ENCODE data around the gene HMX1.

HMX1 gene

DNA sequence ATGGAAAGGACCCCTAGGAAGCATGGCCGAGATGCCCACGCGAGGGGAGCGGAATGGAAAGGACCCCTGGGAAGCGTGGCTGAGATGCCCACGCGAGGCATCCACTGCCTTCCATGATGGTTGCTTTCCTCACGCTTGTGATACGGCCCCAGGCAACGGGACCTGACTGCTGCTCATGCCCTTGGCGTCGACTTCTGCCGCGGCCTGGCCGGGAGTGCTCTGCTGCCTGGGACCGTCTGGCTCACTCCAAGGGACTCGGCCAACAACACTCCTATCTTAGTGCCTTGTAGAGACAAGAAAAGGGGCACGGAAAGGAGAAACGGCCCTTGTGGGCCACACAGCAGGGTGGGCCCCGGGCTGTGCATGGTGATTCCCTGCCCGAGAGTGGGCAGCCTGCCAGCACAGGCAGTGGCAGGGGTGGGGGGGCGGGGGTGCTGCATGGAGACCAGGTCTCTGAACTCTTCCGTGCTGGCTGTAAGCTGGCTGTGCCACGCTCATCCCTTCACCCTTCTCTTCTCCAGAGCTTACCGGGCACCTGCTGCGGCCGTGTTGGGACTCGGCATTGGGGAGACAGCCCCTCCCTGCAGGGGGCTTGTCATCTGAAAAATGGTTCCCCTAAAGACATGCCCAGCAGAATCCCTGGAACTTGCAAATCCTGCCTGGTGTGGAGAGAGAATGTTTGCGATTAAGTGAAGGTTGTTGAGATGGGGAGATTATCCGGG is 38.6 kb upstream of the HMX1 start:
- in situ Hi-C loops (cut with HindIII; ENCODE audit: low sequenced_read_pairs), result no loop called here

DNA sequence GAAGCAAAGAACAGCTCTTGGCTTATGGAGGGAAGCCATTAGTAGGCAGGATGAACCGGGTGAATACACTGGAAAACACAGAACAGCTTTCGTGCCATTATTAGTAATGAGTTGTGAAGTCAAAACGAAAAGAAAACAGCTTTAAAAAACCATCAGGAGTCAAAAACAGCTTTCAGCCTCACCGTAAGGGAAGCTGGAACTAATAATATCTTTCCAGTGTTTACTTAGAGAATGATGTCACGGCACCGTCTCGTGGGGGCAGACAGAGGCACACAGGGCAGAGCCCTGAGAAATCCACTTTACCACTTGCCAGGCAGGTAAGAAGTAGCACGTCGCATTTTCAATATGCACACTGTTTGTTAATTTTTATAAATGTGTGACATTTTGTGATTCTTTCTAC is 37.9 kb upstream of the HMX1 start:
- in situ Hi-C loops (cut with HindIII; ENCODE audit: low sequenced_read_pairs), result no loop called here

DNA sequence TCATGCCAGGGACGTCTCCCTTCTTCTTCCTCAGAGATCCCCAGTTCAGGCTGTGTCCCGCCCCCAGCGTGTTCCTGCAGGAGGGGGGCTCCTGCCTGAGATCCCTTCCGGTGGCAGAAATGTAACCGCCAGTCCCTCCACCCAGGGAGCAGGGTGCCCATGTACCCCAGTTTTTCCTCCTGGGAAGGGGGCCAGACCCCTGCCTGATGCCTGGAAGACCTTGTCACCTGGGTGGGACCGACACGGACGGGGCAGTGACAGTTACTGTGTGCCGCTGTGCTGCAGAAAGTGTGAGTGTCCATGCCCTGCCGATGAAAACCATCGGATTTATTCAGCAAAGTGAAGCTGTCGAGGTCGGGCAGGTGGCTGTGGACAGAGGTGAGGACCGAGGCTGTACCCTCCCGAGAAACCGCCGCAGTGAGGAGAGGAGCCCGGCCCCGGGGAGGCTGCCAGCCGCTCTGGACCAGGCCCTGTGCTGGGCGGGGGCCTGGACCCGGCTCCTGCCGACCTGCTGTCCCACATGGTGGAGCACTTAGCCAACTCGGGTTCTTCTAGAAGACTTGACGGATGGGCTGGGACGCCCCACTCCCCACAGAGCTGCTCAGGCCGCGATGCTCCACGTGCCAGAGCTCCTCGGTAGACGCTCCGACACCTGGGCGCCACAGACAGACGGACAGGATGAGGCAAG is 36.7 kb upstream of the HMX1 start:
- in situ Hi-C loops (cut with HindIII; ENCODE audit: low sequenced_read_pairs), result no loop called here

DNA sequence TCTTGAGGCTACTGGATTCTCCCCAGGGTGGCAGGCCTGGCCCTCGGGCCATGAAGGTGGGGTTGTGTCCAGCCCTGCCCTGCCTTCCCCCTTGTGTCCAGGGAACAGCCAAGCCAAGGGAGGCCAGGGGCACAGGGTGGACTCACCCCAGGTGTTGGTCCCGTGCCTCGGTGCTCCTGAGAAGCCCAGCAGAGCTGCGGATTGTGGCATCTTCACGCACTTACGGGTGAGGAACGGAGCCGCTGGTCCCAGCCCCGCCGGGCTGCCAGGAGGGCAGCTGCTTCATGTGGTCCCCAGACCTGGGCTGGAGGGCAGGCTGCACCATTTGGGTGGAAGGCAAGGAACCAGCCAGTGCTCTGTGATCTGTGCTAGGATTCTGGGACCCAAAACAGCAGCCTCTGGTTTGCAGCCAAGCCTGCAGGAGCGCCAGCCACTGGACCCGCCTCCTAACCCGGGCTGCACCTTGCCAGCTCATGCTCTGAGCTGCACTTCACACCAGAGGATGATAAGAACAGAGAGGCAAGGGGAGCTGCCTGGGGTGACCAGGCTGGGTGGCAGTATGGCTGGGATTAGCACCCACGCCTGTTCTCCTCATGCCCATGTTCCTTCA is 36.1 kb upstream of the HMX1 start:
- in situ Hi-C loops (cut with HindIII; ENCODE audit: low sequenced_read_pairs), result no loop called here

DNA sequence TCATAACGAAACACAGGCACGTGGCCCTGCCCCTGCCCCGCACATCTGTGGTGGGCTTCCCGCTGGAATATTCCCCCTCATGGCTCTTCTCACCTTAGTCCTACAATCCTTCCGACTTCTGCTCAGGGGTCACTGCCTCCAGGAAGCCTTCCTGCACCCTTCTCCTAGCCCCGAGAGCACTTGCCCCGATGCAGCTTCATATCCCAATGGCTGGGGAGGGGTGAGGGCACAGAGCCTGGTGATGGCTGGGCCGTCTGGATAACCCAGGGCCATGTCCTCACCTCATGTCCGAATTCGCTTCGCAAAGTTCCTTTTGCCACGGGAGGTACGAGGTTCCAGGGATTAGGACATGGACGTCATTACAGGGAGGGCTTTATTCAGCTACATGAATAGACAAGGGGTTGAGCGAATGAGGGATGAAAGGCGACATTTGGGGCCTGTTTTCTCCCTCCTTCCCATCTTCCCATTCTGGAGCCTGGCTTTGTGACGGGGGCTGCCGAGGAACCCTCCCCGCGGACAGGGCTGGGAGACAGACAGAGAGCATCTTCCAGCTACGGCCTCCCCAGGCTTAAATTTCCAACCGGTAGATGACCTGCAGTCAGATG is 35.5 kb upstream of the HMX1 start:
- in situ Hi-C loops (cut with HindIII; ENCODE audit: low sequenced_read_pairs), result no loop called here

DNA sequence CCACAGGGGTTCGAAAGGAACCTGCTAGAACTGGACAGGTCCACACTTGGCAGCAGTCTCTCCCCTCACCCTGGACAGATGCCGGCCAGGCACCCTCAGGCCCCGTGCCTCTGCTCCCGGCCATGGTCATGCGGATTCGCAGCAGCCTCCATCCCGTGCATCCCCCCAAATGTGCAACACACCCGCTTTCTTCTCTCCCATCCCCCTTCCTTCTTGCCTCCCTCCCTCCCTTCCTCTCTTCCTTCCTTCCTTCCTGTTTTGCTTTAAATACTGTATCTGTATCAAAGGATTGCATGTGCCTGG is 35.0 kb upstream of the HMX1 start:
- in situ Hi-C loops (cut with HindIII; ENCODE audit: low sequenced_read_pairs), result no loop called here

DNA sequence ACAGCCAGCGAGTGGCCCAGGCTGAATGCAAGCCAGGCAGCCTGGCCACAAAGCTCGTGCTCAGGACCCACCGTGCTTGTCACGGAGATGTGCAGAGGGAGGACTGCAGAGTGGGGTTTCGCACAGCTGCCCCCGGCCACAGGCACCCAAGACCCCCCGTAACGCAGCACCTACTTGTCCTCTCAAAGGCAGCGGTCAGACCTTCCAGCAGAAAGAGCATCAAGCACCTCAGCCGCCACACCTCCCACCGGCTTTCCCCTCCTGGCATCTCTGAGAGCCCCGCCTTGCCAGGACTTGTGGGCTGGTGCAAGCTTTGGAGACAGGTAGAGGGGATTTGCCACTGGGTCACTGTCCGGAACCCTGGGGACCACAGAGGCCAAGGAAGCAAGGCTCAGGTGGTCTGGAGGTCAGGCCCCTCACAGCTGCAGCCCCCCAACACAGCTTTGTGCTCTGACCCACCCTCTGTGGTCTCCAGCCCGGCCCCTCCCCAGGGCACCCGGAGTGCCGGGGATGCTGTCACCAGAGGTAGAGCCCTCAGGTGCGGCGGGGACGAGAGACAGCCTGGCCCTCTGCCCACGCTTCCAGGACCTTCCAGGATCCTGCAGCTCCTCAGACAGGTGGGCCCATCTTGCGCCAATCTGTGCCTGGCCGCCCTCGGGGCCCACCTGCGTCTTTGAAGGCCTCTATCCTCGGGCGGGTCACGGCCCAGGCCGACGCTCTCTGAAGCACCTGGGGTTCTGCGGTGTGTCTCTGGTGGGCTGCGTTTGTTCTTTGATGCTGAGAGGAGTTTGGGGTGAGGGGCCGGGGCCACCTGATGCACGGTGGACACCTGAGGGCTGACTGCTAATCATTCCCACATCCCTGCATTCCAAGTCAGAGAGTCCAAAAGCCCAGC is 34.4 kb upstream of the HMX1 start:
- in situ Hi-C loops (cut with HindIII; ENCODE audit: low sequenced_read_pairs), result no loop called here

DNA sequence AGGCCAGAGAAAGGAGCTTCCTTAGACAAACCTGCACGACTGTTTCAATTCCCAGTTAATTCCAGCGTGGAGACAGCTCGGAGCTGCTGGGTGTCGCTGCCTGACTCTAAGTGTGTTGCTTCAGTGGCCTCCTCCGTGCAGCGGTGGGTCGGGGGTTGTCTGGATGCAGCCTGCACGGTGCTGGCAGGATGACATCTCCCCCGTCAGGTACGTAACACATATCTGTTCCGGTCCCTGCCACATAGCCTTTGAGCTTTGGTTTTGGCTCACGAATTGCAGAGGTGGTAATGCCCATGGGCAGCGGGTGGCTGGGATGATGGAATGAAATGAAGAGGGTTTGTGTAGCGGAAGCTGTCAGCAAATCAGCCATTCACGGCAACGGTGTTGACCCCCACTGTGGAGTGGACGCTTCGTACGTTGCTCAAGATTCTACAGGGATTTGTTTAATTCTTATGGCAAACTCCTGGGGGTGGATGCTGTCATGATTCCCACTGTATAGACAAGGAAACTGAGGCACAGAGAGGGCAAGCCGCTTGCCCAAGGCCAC is 33.7 kb upstream of the HMX1 start:
- in situ Hi-C loops (cut with HindIII; ENCODE audit: low sequenced_read_pairs), result no loop called here

DNA sequence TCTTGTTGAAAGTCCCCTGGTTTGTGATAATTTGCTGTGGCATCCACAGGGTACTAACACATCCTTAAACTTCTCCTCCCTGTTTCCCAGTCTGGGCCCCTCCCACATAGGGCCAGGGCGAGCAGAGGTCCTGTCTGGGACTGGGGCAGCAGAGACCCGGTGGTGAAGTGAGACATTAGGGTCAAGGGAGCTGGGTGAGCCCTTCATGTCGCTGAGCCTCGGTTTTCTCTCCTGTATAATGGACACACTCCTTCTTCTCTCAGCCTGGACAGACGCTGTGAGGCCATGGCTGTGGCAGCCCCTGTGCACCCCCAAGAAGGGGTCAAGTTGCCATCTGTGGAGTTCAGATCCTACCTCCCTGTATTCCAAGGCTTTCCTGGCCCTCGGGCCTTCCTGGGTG is 33.0 kb upstream of the HMX1 start:
- in situ Hi-C loops (cut with HindIII; ENCODE audit: low sequenced_read_pairs), result no loop called here

DNA sequence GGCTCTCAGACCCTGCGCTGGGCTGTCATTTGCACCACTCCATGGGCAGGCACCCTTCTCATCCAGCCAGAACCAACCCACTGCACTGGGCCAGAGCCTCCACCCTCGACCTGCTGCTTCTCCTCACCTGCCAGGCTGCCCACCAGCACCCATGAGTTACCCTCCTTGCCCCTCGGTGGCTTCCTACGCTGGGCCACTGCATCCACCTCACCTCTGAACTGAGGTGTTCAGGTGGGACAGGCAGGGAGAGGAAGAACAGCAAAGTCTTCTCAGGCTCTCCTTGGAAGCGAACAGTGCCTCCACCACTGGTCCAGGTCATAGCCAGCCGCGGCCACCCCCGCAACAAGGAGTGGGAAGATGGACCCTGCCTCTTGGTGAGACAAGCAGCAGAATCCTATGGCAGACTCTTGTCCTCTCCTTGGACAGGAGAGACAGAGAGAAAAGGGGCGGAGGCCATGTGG is 32.4 kb upstream of the HMX1 start:
- in situ Hi-C loops (cut with HindIII; ENCODE audit: low sequenced_read_pairs), result no loop called here

DNA sequence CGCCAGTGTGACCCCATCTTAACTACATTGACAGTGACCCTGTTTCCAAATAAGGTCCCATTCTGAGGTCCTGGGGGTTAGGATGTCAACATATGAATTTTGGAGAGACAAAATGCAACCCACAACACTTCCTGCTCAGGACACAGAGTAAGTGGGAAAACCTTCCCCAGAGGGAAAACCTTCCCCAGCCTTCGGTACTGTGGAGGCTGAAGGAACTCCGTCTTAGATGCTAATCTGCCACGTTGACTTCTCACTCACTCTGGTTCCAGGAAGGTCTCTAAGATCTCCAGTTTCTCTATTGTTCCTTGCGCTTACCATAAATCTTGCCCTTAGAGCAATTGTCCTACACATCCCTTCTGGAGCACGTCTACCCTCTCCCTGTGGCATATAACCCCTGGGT is 29.7 kb upstream of the HMX1 start:
- in situ Hi-C loops (cut with HindIII; ENCODE audit: low sequenced_read_pairs), result no loop called here

DNA sequence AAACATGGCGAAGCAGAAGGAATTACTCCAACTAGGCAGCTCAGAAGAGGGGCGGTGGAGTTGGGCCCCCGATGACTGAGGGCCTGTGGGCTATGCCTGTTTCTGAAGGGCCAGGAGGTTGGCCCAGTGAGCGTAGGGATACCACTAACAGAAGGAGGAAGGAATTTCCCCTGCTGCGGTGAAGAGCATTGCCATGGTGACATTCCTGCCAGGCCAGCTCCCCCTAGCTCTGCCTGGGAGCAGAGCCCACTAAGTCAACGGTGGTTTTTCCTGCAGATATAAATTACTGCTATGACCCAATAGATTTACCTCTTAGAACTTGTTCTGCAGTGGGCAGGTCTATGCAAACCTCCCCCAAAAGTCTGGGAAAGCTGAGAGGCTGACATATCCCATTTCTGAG is 28.9 kb upstream of the HMX1 start:
- in situ Hi-C loops (cut with HindIII; ENCODE audit: low sequenced_read_pairs), result no loop called here

DNA sequence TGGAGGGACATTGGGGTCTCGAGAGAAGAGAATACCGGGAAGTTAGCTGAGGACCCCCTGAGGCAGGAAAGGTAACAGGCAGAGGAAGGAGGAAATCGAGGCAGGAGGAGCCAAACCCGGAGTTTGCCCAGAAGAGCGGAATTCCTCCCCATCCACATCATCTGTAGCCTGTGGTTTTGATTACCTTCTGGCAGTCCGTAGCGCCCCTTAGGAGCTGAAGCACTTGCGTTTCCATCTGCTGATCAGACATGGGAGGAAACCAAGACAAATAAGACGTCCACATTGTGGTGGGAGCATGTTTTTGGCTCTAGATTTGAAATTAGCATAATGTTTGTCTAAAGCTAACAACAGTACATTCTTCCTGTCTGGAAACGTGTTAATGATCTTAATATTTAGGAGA is 26.8 kb upstream of the HMX1 start:
- in situ Hi-C loops (cut with HindIII; ENCODE audit: low sequenced_read_pairs), result no loop called here

DNA sequence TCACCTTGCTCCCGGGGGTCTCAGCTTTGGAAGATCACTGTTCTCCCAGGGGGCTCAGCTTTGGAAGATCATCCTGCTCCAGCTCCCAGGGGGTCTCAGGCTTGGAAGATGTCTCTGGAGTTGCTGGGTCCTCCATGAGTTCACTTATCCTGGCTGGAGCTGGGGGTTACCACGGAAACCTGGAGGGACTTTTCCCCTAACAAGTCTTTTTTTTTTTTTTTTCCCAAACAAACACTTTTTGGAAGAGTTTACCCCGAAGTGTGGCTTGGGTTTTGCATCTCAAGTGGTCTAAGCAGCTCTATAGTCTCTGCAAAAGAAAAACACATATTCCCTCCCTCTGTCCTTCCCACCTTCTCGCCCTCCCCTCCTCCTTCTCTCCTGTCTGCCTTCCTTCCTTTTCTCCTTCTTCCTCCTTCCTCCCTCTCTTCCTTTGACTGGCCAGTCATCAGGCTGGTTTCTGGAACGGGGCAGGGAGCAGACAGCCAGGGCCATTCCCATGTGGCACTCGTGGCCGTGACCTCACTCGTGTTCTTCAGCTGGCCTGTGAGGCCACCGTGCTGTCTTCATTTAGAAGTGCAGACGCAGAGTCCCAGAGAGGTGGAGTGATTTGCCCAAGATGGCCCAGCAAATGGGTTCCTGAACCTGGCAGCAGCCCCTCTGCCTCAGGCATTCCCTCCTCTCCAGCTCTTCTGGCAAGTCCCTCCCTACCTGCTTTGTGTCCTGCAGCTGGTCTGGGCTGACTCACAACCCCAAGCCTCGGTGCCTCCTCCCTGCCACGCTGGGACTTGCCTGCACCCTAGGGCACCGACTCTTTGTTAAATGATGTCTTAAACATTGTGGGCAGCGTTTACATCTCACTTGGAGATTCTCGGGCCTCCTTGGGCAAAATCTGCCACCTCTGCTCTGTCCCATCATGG is 25.9 kb upstream of the HMX1 start:
- in situ Hi-C loops (cut with HindIII; ENCODE audit: low sequenced_read_pairs), result no loop called here

DNA sequence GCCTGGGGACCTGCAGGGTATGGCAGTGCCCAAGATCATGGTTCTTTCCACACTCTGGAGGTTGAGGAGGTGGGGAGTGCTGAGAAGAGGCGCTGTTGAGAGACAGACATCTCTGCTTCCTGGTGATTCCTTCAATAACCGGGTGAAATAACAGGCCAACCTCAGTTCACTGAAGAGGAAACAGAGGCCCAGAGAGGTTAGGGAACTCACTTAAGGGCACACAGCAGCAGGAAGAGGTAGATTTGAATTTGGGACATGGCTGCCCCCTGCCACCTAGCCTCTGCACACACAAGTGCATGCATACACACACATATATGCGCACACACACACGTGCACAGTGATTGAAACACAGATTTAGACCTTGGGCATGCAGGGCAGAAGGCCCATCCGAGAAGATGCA is 24.9 kb upstream of the HMX1 start:
- in situ Hi-C loops (cut with HindIII; ENCODE audit: low sequenced_read_pairs), result no loop called here

DNA sequence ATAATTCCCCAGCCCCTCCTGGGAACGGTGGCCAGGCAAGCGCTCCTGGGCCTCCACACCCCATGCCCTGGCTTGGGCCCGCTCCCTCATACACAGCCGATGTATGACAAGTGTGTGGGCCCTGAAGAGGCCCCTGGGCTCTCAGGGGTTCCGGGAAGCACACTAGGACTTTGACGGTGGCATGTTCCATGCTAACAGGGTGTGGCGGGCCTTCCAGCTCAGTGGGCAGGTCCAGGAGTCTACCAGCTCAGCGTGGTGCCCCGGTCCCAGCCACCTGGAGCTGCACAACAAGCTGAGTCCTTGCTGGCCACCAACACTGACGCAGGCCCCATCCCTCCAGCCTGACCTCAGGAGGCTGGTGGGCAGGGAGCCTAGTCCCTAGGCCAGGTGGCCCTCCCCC is 24.4 kb upstream of the HMX1 start:
- in situ Hi-C loops (cut with HindIII; ENCODE audit: low sequenced_read_pairs), result no loop called here

DNA sequence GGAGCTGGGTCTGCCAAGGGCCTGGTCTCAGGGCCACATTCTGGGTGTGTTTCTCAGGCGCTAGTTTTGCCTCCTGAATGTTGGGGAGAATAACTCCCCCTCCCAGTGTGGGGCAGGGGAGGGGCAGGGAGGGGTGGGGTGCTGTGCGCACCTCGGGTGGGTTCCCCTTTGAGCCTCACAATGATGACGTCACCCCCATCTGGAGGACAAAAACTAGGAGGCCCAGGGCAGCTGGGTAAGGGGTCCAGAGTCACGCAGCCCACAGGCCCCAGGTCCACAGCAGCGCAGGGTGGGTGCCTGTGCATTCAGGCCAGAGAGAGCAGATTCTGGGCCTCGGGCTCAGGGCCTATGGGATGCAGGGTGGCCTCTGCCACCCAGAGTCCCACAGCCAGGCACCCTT is 23.7 kb upstream of the HMX1 start:
- in situ Hi-C loops (cut with HindIII; ENCODE audit: low sequenced_read_pairs), result no loop called here

DNA sequence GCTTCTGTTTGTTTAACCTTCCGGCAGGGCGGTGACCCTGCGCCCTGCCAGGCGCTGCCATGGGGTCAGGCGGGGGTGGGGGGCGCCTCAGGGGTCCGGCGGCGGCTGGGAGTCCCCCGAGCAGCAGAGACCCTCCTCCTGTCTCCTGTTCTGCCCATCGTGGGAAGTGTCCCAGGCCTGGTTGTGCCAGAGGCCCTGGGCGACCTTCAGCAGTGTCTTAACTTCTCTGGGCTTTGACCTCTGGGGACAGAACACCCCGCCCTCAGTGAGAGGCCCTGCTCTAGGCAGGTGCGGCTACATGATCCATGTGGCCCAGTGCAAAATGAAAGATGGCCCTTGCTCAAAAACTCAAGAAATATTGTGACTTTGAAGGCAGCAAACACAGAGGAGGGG is 22.8 kb upstream of the HMX1 start:
- in situ Hi-C loops (cut with HindIII; ENCODE audit: low sequenced_read_pairs), result no loop called here

DNA sequence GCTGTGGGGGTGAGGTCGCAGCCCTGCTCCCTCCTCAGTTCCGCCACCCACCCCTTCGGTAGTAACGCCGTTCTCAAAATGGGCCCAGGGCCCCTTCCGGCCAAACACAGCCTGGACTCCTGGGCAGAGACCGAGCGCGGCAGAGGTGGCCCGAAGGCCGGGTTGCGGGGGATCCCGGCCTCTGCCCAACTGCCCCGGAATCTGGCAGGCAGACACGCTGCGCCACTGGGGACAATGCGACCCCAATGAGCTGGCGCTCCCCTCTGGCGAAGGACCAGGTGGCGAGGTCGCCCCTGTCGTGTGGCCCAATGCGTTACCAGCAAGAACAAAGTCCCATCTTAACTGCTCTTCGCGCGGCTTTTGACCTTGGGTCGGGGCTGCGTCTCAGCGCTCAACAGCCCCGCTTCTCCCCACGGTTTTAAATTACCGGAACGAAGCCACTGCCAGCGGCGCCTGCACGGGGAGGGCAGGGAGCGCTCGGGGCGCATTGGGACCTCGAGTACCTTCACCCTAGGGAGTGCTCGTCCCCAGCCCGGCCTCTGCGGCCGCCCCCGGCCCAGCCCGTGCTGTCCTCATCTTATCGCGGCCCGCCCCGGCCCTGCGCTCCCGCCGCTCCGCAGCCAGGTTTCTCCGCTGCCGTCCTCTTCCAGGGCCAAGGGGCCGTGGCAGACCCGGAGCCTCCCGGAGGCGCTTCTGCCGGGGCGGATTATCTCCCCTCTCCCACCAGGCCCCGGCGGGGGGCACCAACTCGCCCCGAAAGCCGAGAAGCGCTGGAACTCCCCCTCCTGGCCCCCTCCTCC is 22.2 kb upstream of the HMX1 start:
- in situ Hi-C loops (cut with HindIII; ENCODE audit: low sequenced_read_pairs), result no loop called here
